HL-60/S4 treated with retinoic acid at 250 ng/mL for 4 days and 3 days (cell line): ENCODE data around the gene WAS.
"Not testable (repeated sequence)": the region's sequence is repeated elsewhere in the genome, so short reads cannot be mapped to it uniquely, and the experiment has no call there.

Experiments
- in situ Hi-C: fragments of 300-500 bp; cut with MboI; formaldehyde crosslinking; loops from 2 replicates; pipeline ENCODE4 v1.7.0; 2022; ENCODE audit warnings: low sequenced_read_pairs

The WAS gene

GRCh38 chrX:48684134-48684533 is 535 bp downstream of the WAS start:
- in situ Hi-C loops: no loop called here

- in situ Hi-C loops: no loop called here
These were observed 1.8 kb downstream of the WAS start for GRCh38 chrX:48685416-48685815.

GRCh38 chrX:48688531-48689150 is 5.0 kb downstream of the WAS start:
- in situ Hi-C loops: no loop called here

GRCh38 chrX:48689208-48689920 is 5.8 kb downstream of the WAS start:
- in situ Hi-C loops: no loop called here

GRCh38 chrX:48691746-48692145 is 8.1 kb downstream of the WAS start:
- in situ Hi-C loops: not testable (repeated sequence)

GRCh38 chrX:48694776-48695533 is 11.4 kb downstream of the WAS start:
- in situ Hi-C loops: no loop called here

- in situ Hi-C loops: no loop called here
These were observed 11.9 kb downstream of the WAS start for GRCh38 chrX:48695534-48695896.

GRCh38 chrX:48695925-48696300 is 12.3 kb downstream of the WAS start:
- in situ Hi-C loops: no loop called here

- in situ Hi-C loops: no loop called here
These were observed 12.8 kb downstream of the WAS start, which contains the start of gene SUV39H1 for GRCh38 chrX:48696301-48696908. Gene SUV39H1, plus strand, starts transcription at chrX:48696734. Its CDS starts 51 bp downstream, at chrX:48696785.

- in situ Hi-C loops: no loop called here
These were observed 13.5 kb downstream of the WAS start for GRCh38 chrX:48696909-48697727.

- in situ Hi-C loops: no loop called here
These were observed 14.7 kb downstream of the WAS start for GRCh38 chrX:48698306-48698705.

- in situ Hi-C loops: no loop called here
These were observed 16.6 kb downstream of the WAS start for GRCh38 chrX:48700246-48700645.

GRCh38 chrX:48700951-48701653 is 17.5 kb downstream of the WAS start:
- in situ Hi-C loops: no loop called here

GRCh38 chrX:48702032-48702431 is 18.4 kb downstream of the WAS start:
- in situ Hi-C loops: no loop called here

GRCh38 chrX:48702716-48703115 is 19.1 kb downstream of the WAS start:
- in situ Hi-C loops: no loop called here

GRCh38 chrX:48703228-48703627 is 19.6 kb downstream of the WAS start:
- in situ Hi-C loops: no loop called here

- in situ Hi-C loops: no loop called here
These were observed 20.3 kb downstream of the WAS start for GRCh38 chrX:48703642-48704481.

GRCh38 chrX:48705871-48706270 is 22.3 kb downstream of the WAS start:
- in situ Hi-C loops: no loop called here

GRCh38 chrX:48709522-48710112 is 26.0 kb downstream of the WAS start:
- in situ Hi-C loops: no loop called here
